ENCODE measurements around the gene UNC79. TPM values are rescaled to one million over a fixed set of nuclear protein-coding genes. Genes with fewer than 3 reads are reported as not detected.

Gene UNC79
- total and polyA plus RNA-seq, 2 donors (not counting 3 experiments of a cell fraction or from before 2014, with no cell fraction given) = not detected

DNA sequence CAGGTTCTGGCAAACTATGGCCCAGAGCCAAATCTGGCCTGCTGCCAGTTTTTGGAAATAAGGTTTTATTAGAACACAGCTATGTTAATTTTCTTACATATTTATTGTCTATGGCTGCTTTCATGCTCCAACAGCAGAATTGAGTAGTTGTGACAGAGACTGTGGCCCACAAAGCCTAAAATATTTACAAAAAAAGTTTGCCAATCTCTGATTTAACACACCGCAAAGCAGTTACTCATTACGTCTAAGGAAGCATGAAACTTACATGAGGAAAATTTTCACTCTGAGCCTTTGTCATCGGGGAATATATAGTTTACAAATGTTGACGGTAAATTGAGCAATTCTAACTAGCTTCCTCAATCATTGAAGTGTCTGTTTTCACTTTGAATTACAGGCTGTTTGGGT lies 96.5 kb downstream of the UNC79 start:
- no peaks in the 10 kb centered on the region for H3K9me3 ChIP-seq (replicated peaks; ENCODE audit: control insufficient read depth, insufficient read depth, low read length)
- dilution Hi-C loops (cut with MboI; ENCODE audit: extremely low pct_ligation_motif_present, low sequenced_read_pairs) = no loop called here
- CTCF ChIA-PET = interaction anchor here (1.1 kb wide), 1 partner anchor 9 kb away, joined by 3 read pairs; no protein-coding TSS in a partner anchor
- H3K36me3 ChIP-seq (ENCODE audit: control insufficient read depth in 2 of 2, extremely low read depth in 1 of 2, insufficient read depth in 2 of 2, low read length in 2 of 2) = no peaks in the 10 kb centered on the region
- no peak overlapping the region for H2AFZ ChIP-seq (ENCODE audit: low read depth, low read length)
- H4K20me1 ChIP-seq (replicated peaks; ENCODE audit: control insufficient read depth, extremely low read depth, insufficient read depth, low read length) = no peaks in the 10 kb centered on the region
- H3K27me3 ChIP-seq (ENCODE audit: control insufficient read depth in 2 of 2, insufficient read depth in 2 of 2, low read length in 2 of 2) = no peaks in the 10 kb centered on the region
- intact Hi-C loops (cut with micrococcal nuclease) = no loop called here
- TF ChIP-seq POLR2A (IDR thresholded peaks at IDR 0.05; ENCODE audit: low read depth, low read length) (no peak), EZH2 (IDR thresholded peaks at IDR 0.05; ENCODE audit: borderline replicate concordance, low read depth, low read length, severe bottlenecking) (no peak), JUN (IDR thresholded peaks at IDR 0.05; ENCODE audit: borderline replicate concordance, insufficient read depth, insufficient read length, low read depth) (no peak)
- H3K4me3 ChIP-seq (replicated peaks in 1 of 3; ENCODE audit: insufficient read depth in 1 of 3, low read depth in 1 of 3, low read length in 3 of 3) = no peak overlapping the region
- no peak overlapping the region for H3K9ac ChIP-seq (replicated peaks; ENCODE audit: extremely low read depth, insufficient read depth, low read length)
- H3K27ac ChIP-seq (ENCODE audit: insufficient read depth, low read depth, low read length) = no peak overlapping the region
- no peak overlapping the region for H3K4me2 ChIP-seq (ENCODE audit: insufficient read depth, low read length)
- POLR2A ChIA-PET = no interaction called here
- no TSS peak for BruUV-seq (replicated peaks)
- no peak for FAIRE-seq
- no peaks in the 10 kb centered on the region for H3K4me1 ChIP-seq (ENCODE audit: control insufficient read depth, extremely low read depth, insufficient read depth, low read length)
- H3K79me2 ChIP-seq (ENCODE audit: control insufficient read depth, insufficient read depth, low read length) = no peaks in the 10 kb centered on the region
- H3K9me1 ChIP-seq (replicated peaks; ENCODE audit: control insufficient read depth, extremely low read depth, insufficient read depth, low read length) = no peaks in the 10 kb centered on the region
- DNase-seq (ENCODE audit: low read depth, low spot score) = no peak

- Histone ChIP-seq H4K20me1 (replicated peaks; ENCODE audit: control insufficient read depth, extremely low read depth, insufficient read depth, low read length) (no peaks in the 10 kb centered on the region), H3K9me3 (replicated peaks; ENCODE audit: control insufficient read depth, insufficient read depth, low read length) (no peaks in the 10 kb centered on the region), H3K36me3 (ENCODE audit: control insufficient read depth in 2 of 2, extremely low read depth in 1 of 2, insufficient read depth in 2 of 2, low read length in 2 of 2) (no peaks in the 10 kb centered on the region), H3K4me2 (ENCODE audit: insufficient read depth, low read length) (no peak overlapping the region), H3K79me2 (ENCODE audit: control insufficient read depth, insufficient read depth, low read length) (no peaks in the 10 kb centered on the region), H3K9me1 (replicated peaks; ENCODE audit: control insufficient read depth, extremely low read depth, insufficient read depth, low read length) (no peaks in the 10 kb centered on the region), H3K4me1 (ENCODE audit: control insufficient read depth, extremely low read depth, insufficient read depth, low read length) (no peaks in the 10 kb centered on the region), H3K4me3 (replicated peaks in 1 of 3; ENCODE audit: insufficient read depth in 1 of 3, low read depth in 1 of 3, low read length in 3 of 3) (no peak overlapping the region), H3K27me3 (ENCODE audit: control insufficient read depth in 2 of 2, insufficient read depth in 2 of 2, low read length in 2 of 2) (no peaks in the 10 kb centered on the region), H2AFZ (ENCODE audit: low read depth, low read length) (no peak overlapping the region), H3K9ac (replicated peaks; ENCODE audit: extremely low read depth, insufficient read depth, low read length) (no peak overlapping the region), H3K27ac (ENCODE audit: insufficient read depth, low read depth, low read length) (no peak overlapping the region)
- TF ChIP-seq EZH2 (IDR thresholded peaks at IDR 0.05; ENCODE audit: borderline replicate concordance, low read depth, low read length, severe bottlenecking) = no peak
- no peak for TF ChIP-seq CTCF (IDR thresholded peaks at IDR 0.05; ENCODE audit: extremely low read depth in 1 of 2, insufficient read depth in 1 of 2, low read depth in 1 of 2, low read length in 2 of 2)
- TF ChIP-seq, protein P1, sequence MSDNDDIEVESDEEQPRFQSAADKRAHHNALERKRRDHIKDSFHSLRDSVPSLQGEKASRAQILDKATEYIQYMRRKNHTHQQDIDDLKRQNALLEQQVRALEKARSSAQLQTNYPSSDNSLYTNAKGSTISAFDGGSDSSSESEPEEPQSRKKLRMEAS (IDR thresholded peaks at IDR 0.05; ENCODE audit: insufficient read depth, insufficient read length) = no peak
- TF ChIP-seq GATA2 (IDR thresholded peaks at IDR 0.05; ENCODE audit: insufficient read depth, insufficient read length, low read depth, low read length) = no peak
- TF ChIP-seq JUN (IDR thresholded peaks at IDR 0.05; ENCODE audit: borderline replicate concordance, insufficient read depth, insufficient read length, low read depth) = no peak
- no peak for TF ChIP-seq FOS (IDR thresholded peaks at IDR 0.05; ENCODE audit: borderline replicate concordance, insufficient read depth, low read length)
- TF ChIP-seq POLR2AphosphoS5 (IDR thresholded peaks at IDR 0.05; ENCODE audit: insufficient read depth, low read depth, low read length) = no peak
- no peak for TF ChIP-seq MYC (IDR thresholded peaks at IDR 0.05; ENCODE audit: low read depth, low read length)
- TF ChIP-seq POLR2A (IDR thresholded peaks at IDR 0.05; ENCODE audit: low read depth, low read length) = no peak
- DNase-seq (ENCODE audit: low read depth, low spot score) (no peak), FAIRE-seq (no peak)
- dilution Hi-C loops (cut with MboI; ENCODE audit: extremely low pct_ligation_motif_present, low sequenced_read_pairs) (no loop called here), intact Hi-C loops (cut with micrococcal nuclease) (no loop called here)
- CTCF ChIA-PET = no interaction called here
- no TSS peak for BruUV-seq (replicated peaks)
- POLR2A ChIA-PET = no interaction called here
Measured at GRCh38 chr14:93528884-93529558, 98.3 kb downstream of the UNC79 start.

Measured in endothelial cell of umbilical vein (primary cell).